Naive thymus-derived CD4-positive, alpha-beta T cell (primary cell): ENCODE data around the gene PAOX. TPM values are rescaled to one million over a fixed set of nuclear protein-coding genes. Genes with fewer than 3 reads are reported as not detected.
A peak's percentile ranks its signal among the peaks of the same experiment; 100 is the strongest.

Experiments used
- ATAC-seq: fragments of 150-1000 bp; cut with Tn5 transposase; 2 replicates; pipeline ENCODE4 v1.10.0; 2021; ENCODE audit warnings: mild to moderate bottlenecking, moderate library complexity
- CTCF ChIA-PET: fragments of 350-600 bp; sonication (Branson Sonifier 250); formaldehyde crosslinking; loops from one replicate; lab custom pipeline; 2021; ENCODE audit warnings: antibody characterized with exemption; lab: Charles Lee
- POLR2A ChIA-PET: fragments of 350-600 bp; sonication (Branson Sonifier 250); formaldehyde crosslinking; loops from one replicate; lab custom pipeline; 2021; ENCODE audit warnings: antibody characterized with exemption, inconsistent platforms; lab: Charles Lee
- DNase-seq, 9 donors: peaks; one replicate each; pipeline versions ENCODE4 v3.0.0 to v3.0.0-alpha.2; 2020 to 2022; ENCODE audit warnings: mixed read lengths in 1 of 9
- H3K27ac ChIP-seq: one replicate; pipeline ENCODE4 v1.7.0; 2013; ENCODE audit warnings: mild to moderate bottlenecking, low read depth, low read length, moderate library complexity
- H3K27me3 ChIP-seq, 2 donors: one replicate each; pipeline ENCODE4 v1.7.0; 2013; ENCODE audit warnings: low read length in 2 of 2, mild to moderate bottlenecking in 2 of 2, moderate library complexity in 2 of 2; ENCODE audit not compliant: control insufficient read depth in 2 of 2, insufficient read depth in 2 of 2
- H3K36me3 ChIP-seq, 3 experiments: 1 replicate in 2 of 3; 2 replicates in 1 of 3; pipeline ENCODE4 v1.7.0; 2013; ENCODE audit warnings: low read length in 3 of 3, mild to moderate bottlenecking in 3 of 3, moderate library complexity in 1 of 3; ENCODE audit not compliant: insufficient read depth in 3 of 3, control insufficient read depth in 2 of 3
- H3K4me1 ChIP-seq, 2 donors: one replicate each; pipeline ENCODE4 v1.7.0; 2013; ENCODE audit warnings: low read length in 2 of 2, mild to moderate bottlenecking in 2 of 2, moderate library complexity in 1 of 2; ENCODE audit not compliant: control insufficient read depth in 2 of 2, insufficient read depth in 2 of 2
- H3K4me3 ChIP-seq: 2 replicates; pipeline ENCODE4 v1.7.0; 2013; ENCODE audit warnings: mild to moderate bottlenecking, low read length
- H3K9me3 ChIP-seq, 3 experiments: 1 replicate in 2 of 3; 2 replicates in 1 of 3; pipeline ENCODE4 v1.7.0; 2013; ENCODE audit warnings: low read length in 3 of 3; ENCODE audit not compliant: control insufficient read depth in 2 of 3
- H3K27ac Mint-ChIP-seq, 9 donors: one replicate each; pipeline ENCODE4 v1.8.0; 2020 to 2022; ENCODE audit warnings: mixed read lengths in 9 of 9, mild to moderate bottlenecking in 8 of 9, moderate library complexity in 5 of 9, inconsistent platforms in 2 of 9
- H3K27me3 Mint-ChIP-seq, 5 donors: one replicate each; pipeline ENCODE4 v1.8.0; 2021 to 2022; ENCODE audit warnings: mixed read lengths in 5 of 5, mild to moderate bottlenecking in 1 of 5
- H3K36me3 Mint-ChIP-seq, 5 donors: one replicate each; pipeline ENCODE4 v1.8.0; 2020 to 2022; ENCODE audit warnings: mixed read lengths in 5 of 5, mild to moderate bottlenecking in 3 of 5, inconsistent platforms in 1 of 5
- H3K4me1 Mint-ChIP-seq, 7 donors: one replicate each; pipeline ENCODE4 v1.8.0; 2020 to 2022; ENCODE audit warnings: mixed read lengths in 7 of 7, mild to moderate bottlenecking in 3 of 7, inconsistent platforms in 1 of 7
- H3K4me3 Mint-ChIP-seq, 10 donors: one replicate each; pipeline ENCODE4 v1.8.0; 2020 to 2022; ENCODE audit warnings: mild to moderate bottlenecking in 10 of 10, mixed read lengths in 10 of 10, moderate library complexity in 6 of 10, inconsistent platforms in 2 of 10
- H3K9me3 Mint-ChIP-seq, 11 donors: one replicate each; pipeline ENCODE4 v1.8.0; 2020 to 2022; ENCODE audit warnings: mixed read lengths in 11 of 11, mild to moderate bottlenecking in 4 of 11, inconsistent platforms in 1 of 11, moderate library complexity in 1 of 11
- intact Hi-C, 2 donors: fragments of 100-400 bp; cut with micrococcal nuclease; formaldehyde crosslinking; loops; one replicate each; pipeline ENCODE4 v1.15.1; 2023
- polyA plus RNA-seq, 2 donors: library from polyadenylated mRNA; unstranded; fragments of 300-500 nt; fragmentation: Illumina TruSeq; gene quantifications; one replicate each; pipeline ENCODE4 v1.2.3, GENCODE V29; 2021
- total RNA-seq, 6 experiments: library from RNA in 5 of 6; stranded (reverse) in 5 of 6; gene quantifications; 1 replicate in 5 of 6; 2 replicates in 1 of 6; pipeline ENCODE4 v1.2.3 and lab custom pipeline; 2021 to 2026

PAOX gene
- total and polyA plus RNA-seq, 7 experiments from 2014 or later, result 1.6 to 9.8 (median 7.7) TPM

DNA sequence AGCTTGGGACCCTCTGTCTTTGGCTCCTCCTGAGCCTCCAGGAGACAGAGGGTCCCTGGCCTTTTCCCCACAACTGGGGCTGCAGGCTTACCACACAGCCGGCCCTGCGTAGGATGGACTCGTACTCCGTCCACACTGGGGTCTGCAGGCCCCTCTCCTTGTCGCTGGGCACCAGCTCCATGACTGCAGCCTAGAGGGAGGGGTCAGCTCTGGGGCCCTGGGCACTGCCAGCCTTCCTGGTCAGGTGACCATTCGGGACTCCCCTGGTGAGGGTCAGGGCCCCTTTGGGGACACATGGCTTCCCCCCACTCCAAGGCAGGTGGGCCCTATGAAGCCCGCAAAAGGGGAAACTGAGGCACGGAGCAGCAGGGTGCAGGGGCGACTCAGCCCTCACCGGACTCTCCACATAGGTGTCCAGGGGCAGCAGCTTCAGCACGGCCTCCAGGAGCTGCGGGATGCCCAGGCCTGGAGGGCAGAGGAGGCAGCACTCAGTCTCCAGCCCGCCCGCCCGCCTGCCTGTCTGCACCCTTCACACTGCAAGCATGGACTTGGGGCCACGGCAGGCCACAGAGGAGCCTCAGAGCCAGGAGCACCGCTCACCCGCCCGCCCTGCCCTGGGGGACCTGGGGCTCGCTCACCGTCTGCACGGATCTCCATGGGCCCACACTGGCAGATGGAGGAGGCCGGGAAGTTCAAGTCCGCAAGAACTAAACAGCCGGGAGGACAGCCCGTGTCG, 22.3 kb upstream of the PAOX start:
- peak overlapping the region; percentile 62 to 85 (median 79) for H3K4me3 Mint-ChIP-seq
- ATAC-seq (no peak), DNase-seq (no peak)
- no peaks in the 10 kb centered on the region for H3K9me3 Mint-ChIP-seq
- peaks cover 0 to 6% (median 4%) of the 10 kb centered on the region in 7 donors for H3K4me1 Mint-ChIP-seq
- H3K36me3 Mint-ChIP-seq, result peaks cover 0 to 4% (median 0%) of the 10 kb centered on the region in 5 donors
- POLR2A ChIA-PET, result interaction anchor here (0.7 to 2.7 kb wide), 5 partner anchors 10 to 93 kb away, joined by 3 to 16 read pairs (median 3); partner anchors contain the start of genes CALY and PRAP1
- no peaks in the 10 kb centered on the region for H3K9me3 ChIP-seq
- peak overlapping the region in 5 of 9 donors; percentile 43 to 70 (median 59) for H3K27ac Mint-ChIP-seq
- H3K4me3 ChIP-seq, result peak overlapping the region; percentile 61
- H3K27me3 Mint-ChIP-seq, result no peaks in the 10 kb centered on the region
- H3K36me3 ChIP-seq, result no peaks in the 10 kb centered on the region
- CTCF ChIA-PET, result interaction anchor here (0.7 to 1.8 kb wide), 2 partner anchors 24 to 27 kb away, joined by 3 to 6 read pairs; no protein-coding TSS in a partner anchor
- intact Hi-C loops, result loop anchor here (1.0 to 5.0 kb wide), 4 partner anchors 19 to 1049 kb away; partner anchors contain the start of genes MTG1 (in 1 of the 2) and STK32C (in 1 of the 2)
- H3K27ac ChIP-seq, result peak overlapping the region; percentile 76
- H3K4me1 ChIP-seq, result no peaks in the 10 kb centered on the region
- H3K27me3 ChIP-seq, result no peaks in the 10 kb centered on the region

DNA sequence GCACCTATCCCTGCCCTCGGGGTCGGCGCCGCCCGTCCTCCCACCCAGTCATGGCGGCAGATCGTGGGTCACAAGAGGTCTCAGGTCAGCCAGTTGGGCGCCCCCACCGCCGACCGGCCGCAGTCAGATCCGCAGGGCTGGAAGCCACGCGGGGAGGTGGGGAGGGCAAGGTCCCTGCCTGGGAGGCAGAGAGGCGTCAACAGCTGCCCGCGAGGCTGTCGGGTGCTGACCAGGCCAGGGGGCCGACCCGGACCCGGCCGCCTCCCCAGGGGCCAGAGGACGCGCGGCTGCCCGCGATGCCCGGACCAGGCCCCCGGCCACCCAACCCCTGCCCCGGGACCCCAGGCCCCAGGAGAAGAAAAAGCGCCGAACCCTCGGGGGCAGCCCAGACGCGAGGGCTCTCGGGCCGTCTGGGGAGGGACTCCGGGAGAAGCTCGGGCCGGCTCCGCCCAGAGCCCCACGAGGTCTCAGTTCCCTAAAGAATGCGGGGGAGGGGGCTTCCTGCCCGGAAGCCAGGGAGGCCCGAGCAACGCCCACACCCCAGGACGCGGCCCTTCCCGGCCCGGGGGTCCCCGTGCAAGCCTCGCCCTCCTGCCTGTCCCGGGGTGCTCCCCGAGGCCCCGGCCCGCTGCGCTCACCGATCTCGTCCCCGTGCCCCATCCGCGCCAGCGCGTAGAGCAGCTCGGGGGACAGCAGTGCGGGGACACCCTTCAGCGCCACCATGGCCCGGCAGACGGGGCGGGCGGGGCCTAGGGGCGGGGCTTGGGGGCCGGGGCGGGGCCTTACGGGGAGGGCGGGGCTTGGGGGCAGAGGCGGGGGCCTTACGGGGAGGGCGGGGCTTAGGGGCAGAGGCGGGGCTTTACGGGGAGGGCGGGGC, 21.5 kb upstream of the PAOX start, which contains the start of gene FUOM:
TSS of gene FUOM (minus strand) at position 735 of the 877 bp plus-strand sequence. CDS start at position 723, 12 bp downstream.
- Histone ChIP-seq H3K27me3 (no peaks in the 10 kb centered on the region), H3K27ac (peak within 1 kb of the TSS; percentile 76), H3K9me3 (no peaks in the 10 kb centered on the region), H3K36me3 (peaks cover 0 to 3% (median 0%) of the 10 kb centered on the region in 3 experiments), H3K4me3 (peak within 1 kb of the TSS; percentile 61), H3K4me1 (no peaks in the 10 kb centered on the region)
- Mint-ChIP-seq H3K4me1 (peaks cover 0 to 6% (median 4%) of the 10 kb centered on the region in 7 donors), H3K27ac (peak within 1 kb of the TSS in 7 of 9 donors; percentile 23 to 72 (median 59)), H3K9me3 (no peaks in the 10 kb centered on the region), H3K4me3 (peak within 1 kb of the TSS; percentile 62 to 85 (median 79)), H3K36me3 (peaks cover 0 to 10% (median 7%) of the 10 kb centered on the region in 5 donors), H3K27me3 (no peaks in the 10 kb centered on the region)
- intact Hi-C loops, result loop anchor here (1.0 to 5.0 kb wide), 9 partner anchors 16 to 1050 kb away; partner anchors contain the start of genes ECHS1 (in 2 of the 2), MTG1 (in 2 of the 2) and STK32C (in 1 of the 2)
- peak; percentile 60 to 88 (median 74) for DNase-seq
- CTCF ChIA-PET, result interaction anchor here (1.8 kb wide), 1 partner anchor 28 kb away, joined by 6 read pairs; no protein-coding TSS in a partner anchor
- ATAC-seq, result peak; percentile 95
- POLR2A ChIA-PET, result interaction anchor here (1.0 to 2.7 kb wide), 3 partner anchors 22 to 93 kb away, joined by 3 to 16 read pairs (median 4); partner anchors contain the start of gene CALY

DNA sequence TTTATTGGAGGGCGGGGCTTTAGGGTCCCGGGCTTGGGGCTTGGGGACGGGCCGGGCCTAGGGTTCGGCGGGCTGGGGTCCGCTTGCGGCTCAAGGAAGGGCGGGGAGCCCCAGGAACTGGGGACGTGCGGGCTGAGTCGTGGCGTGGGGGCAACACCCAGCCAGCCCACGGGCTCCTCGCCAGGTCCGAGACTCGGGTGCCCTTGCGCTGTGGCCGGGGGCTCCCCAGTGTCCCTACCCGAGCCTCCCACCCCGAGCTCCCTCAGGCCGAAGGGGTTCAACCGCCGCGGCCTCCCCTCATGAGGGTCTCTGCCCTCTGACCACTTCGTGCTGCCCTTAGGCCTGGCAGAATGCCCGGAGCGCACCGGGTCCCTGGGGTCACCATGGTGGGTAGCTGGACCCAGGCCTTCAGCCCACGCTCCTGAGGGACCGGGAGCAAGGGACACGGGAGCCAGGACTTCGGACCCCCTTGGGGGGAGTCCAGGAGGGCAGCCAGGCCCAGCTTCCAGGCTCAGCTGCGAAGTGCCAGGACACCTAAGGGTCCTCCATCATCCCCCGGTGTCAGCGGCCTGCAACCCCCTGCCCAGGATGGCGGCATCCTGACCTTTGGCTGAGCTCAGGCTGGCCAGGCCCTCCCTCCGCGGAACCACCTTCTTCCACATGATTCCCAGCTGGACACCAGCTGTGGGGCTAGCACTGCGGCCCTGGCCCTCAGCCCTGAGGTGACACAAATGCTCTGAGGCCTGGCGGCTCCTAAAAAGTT, 20.7 kb upstream of the PAOX start:
- Histone ChIP-seq H3K27ac (no peak overlapping the region), H3K27me3 (no peaks in the 10 kb centered on the region), H3K4me3 (no peak overlapping the region), H3K36me3 (peaks cover 0 to 10% (median 0%) of the 10 kb centered on the region in 3 experiments), H3K4me1 (no peaks in the 10 kb centered on the region), H3K9me3 (no peaks in the 10 kb centered on the region)
- peaks cover 0 to 13% (median 7%) of the 10 kb centered on the region in 5 donors for H3K36me3 Mint-ChIP-seq
- peaks cover 0 to 6% (median 4%) of the 10 kb centered on the region in 7 donors for H3K4me1 Mint-ChIP-seq
- peak overlapping the region in 2 of 9 donors; percentile 19 to 72 for H3K27ac Mint-ChIP-seq
- CTCF ChIA-PET, result interaction anchor here (1.8 kb wide), 1 partner anchor 29 kb away, joined by 6 read pairs; no protein-coding TSS in a partner anchor
- intact Hi-C loops, result loop anchor here (1.0 to 5.0 kb wide), 7 partner anchors 15 to 1051 kb away; partner anchors contain the start of genes ECHS1 (in 2 of the 2), MTG1 (in 2 of the 2) and STK32C (in 1 of the 2)
- peak overlapping the region in 2 of 10 donors; percentile 65 to 84 for H3K4me3 Mint-ChIP-seq
- ATAC-seq (no peak), DNase-seq (peak in 2 of 9 donors; percentile 13 to 28)
- POLR2A ChIA-PET, result interaction anchor here (1.0 to 1.2 kb wide), 3 partner anchors 17 to 72 kb away, joined by 3 to 4 read pairs (median 3); no protein-coding TSS in a partner anchor
- H3K9me3 Mint-ChIP-seq, result no peaks in the 10 kb centered on the region
- H3K27me3 Mint-ChIP-seq, result no peaks in the 10 kb centered on the region

DNA sequence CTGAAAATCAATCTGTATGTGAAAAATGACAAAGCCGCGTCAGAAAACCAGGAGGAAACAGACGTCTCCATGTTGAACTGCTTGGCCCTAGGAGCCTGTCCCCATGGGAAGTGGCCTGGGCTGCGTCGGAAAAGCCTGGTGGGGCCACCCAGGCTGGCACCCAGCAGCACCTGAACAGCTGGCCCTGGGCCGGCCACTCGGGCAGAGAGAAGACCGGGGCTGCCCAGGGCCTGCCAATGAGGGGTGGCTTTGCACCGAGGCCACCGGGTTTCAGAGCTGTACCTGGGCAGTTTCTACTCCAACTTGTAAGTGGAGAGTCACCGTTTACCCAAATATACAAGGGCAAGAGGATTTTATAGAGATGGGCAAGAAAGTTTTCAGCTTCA, 20.1 kb upstream of the PAOX start:
- Mint-ChIP-seq H3K36me3 (peaks cover 0 to 13% (median 7%) of the 10 kb centered on the region in 5 donors), H3K27ac (peak overlapping the region in 4 of 9 donors; percentile 19 to 72 (median 30)), H3K27me3 (no peaks in the 10 kb centered on the region), H3K4me3 (peak overlapping the region in 1 of 10 donors; percentile 44), H3K9me3 (no peaks in the 10 kb centered on the region), H3K4me1 (peaks cover 0 to 6% (median 4%) of the 10 kb centered on the region in 7 donors)
- Histone ChIP-seq H3K4me1 (no peaks in the 10 kb centered on the region), H3K9me3 (no peaks in the 10 kb centered on the region), H3K4me3 (no peak overlapping the region), H3K27me3 (no peaks in the 10 kb centered on the region), H3K36me3 (peaks cover 0 to 10% (median 0%) of the 10 kb centered on the region in 3 experiments), H3K27ac (no peak overlapping the region)
- POLR2A ChIA-PET, result interaction anchor here (1.1 to 1.2 kb wide), 2 partner anchors 16 to 72 kb away, joined by 3 read pairs; no protein-coding TSS in a partner anchor
- ATAC-seq, result no peak
- intact Hi-C loops, result loop anchor here (1.0 to 5.0 kb wide), 7 partner anchors 14 to 1052 kb away; partner anchors contain the start of genes ECHS1 (in 2 of the 2), MTG1 (in 2 of the 2) and STK32C (in 1 of the 2)
- CTCF ChIA-PET, result no interaction called here
- no peak for DNase-seq

DNA sequence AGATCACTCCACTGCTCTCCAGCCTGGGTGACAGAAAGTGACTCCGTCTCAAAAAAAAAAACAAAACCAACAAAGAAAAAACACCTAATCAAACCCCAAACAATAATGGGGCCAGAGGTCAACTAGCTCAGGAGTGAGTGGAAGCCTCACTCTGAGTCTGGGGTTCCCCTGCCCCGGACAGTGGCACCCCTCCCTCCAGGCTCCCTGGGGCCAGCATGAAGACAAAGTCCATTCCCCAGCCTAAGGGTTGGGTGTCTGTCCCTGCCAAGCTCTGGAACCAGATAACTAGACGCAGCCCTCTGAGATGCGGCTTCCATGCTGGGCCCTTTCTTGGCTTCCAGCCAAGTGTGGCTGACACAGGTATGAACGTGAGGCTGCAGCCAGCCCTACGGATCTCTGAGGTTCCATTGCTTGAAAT, 19.5 kb upstream of the PAOX start:
- Histone ChIP-seq H3K4me1 (no peaks in the 10 kb centered on the region), H3K9me3 (no peaks in the 10 kb centered on the region), H3K27me3 (no peaks in the 10 kb centered on the region), H3K36me3 (peaks cover 0 to 13% (median 0%) of the 10 kb centered on the region in 3 experiments), H3K27ac (no peak overlapping the region), H3K4me3 (no peak overlapping the region)
- no peak for ATAC-seq
- POLR2A ChIA-PET, result interaction anchor here (1.1 to 1.2 kb wide), 2 partner anchors 16 to 73 kb away, joined by 3 read pairs; no protein-coding TSS in a partner anchor
- peak in 5 of 9 donors; percentile 37 to 52 (median 47) for DNase-seq
- Mint-ChIP-seq H3K27ac (peak overlapping the region in 5 of 9 donors; percentile 17 to 72 (median 62)), H3K36me3 (peaks cover 0 to 15% (median 7%) of the 10 kb centered on the region in 5 donors), H3K4me3 (no peak overlapping the region), H3K4me1 (peaks cover 0 to 6% (median 4%) of the 10 kb centered on the region in 7 donors), H3K9me3 (no peaks in the 10 kb centered on the region), H3K27me3 (no peaks in the 10 kb centered on the region)
- intact Hi-C loops, result loop anchor here (5.0 kb wide), 2 partner anchors 33 to 1052 kb away; partner anchors contain the start of genes MTG1 (in 1 of the 2) and STK32C (in 1 of the 2)
- CTCF ChIA-PET, result interaction anchor here (0.5 kb wide), 1 partner anchor 29 kb away, joined by 3 read pairs; no protein-coding TSS in a partner anchor
